Upper lobe of right lung (tissue), 1 donor: ENCODE data around the gene RASAL2. TPM values are rescaled to one million over a fixed set of nuclear protein-coding genes. Genes with fewer than 3 reads are reported as not detected.
"Not testable (repeated sequence)": the region's sequence is repeated elsewhere in the genome, so short reads cannot be mapped to it uniquely, and the experiment has no call there.

Experiments used
- ATAC-seq: fragments of 200-7000 bp; cut with Tn5 transposase; one replicate; pipeline ENCODE4 v1.9.1; 2020; ENCODE audit warnings: mild to moderate bottlenecking, moderate library complexity
- DNase-seq: peaks from one replicate; pipeline ENCODE4 v3.0.0-alpha.2; 2020
- H3K27ac ChIP-seq: fragments of 200-600 bp; one replicate; pipeline ENCODE4 v1.8.0; 2022
- H3K27me3 ChIP-seq: fragments of 200-600 bp; one replicate; pipeline ENCODE4 v1.8.0; 2022; ENCODE audit warnings: mild to moderate bottlenecking
- H3K36me3 ChIP-seq: fragments of 200-600 bp; one replicate; pipeline ENCODE4 v1.8.0; 2022
- H3K4me1 ChIP-seq: fragments of 200-600 bp; one replicate; pipeline ENCODE4 v1.8.0; 2022
- H3K4me3 ChIP-seq: fragments of 200-600 bp; one replicate; pipeline ENCODE4 v1.8.0; 2022; ENCODE audit warnings: mild to moderate bottlenecking
- H3K9me3 ChIP-seq: fragments of 200-600 bp; one replicate; pipeline ENCODE4 v1.8.0; 2022
- CTCF ChIP-seq: fragments of 200-600 bp; IDR thresholded peaks from one replicate; pipeline ENCODE4 v1.8.0; 2022; ENCODE audit warnings: antibody characterized with exemption
- intact Hi-C: fragments of 100-400 bp; cut with DNase I; formaldehyde crosslinking; loops from one replicate; pipeline ENCODE4 v1.11.0; 2022
- total RNA-seq: library from RNA; stranded (reverse); fragmentation: NEBNext Ultra II Directional; extraction: Animal tissue kit (Norgen Biotek cat#: 25700); gene quantifications from one replicate; pipeline ENCODE4 v1.2.1, GENCODE V29; 2021
- donor health status: DM: no; HTN: yes; CAD: no; lungs with severe emphysema.

RASAL2 gene
- total RNA-seq, 1 donor from 2014 or later: 39.4 TPM

- no peak overlapping the region for H3K4me3 ChIP-seq
- no peak overlapping the region for H3K27ac ChIP-seq
- no peaks in the 10 kb centered on the region for H3K36me3 ChIP-seq
- H3K4me1 ChIP-seq: no peaks in the 10 kb centered on the region
- no peaks in the 10 kb centered on the region for H3K27me3 ChIP-seq
- DNase-seq (no peak), ATAC-seq (no peak)
- intact Hi-C loops: no loop called here
- no peaks in the 10 kb centered on the region for H3K9me3 ChIP-seq
- no peak for TF ChIP-seq CTCF
Measured at GRCh38 chr1:178241057-178241456, 147.2 kb downstream of the RASAL2 start.

GRCh38 chr1:178241837-178242236 lies 147.9 kb downstream of the RASAL2 start:
- Histone ChIP-seq H3K27me3 (no peaks in the 10 kb centered on the region), H3K27ac (no peak overlapping the region), H3K4me3 (no peak overlapping the region), H3K4me1 (no peaks in the 10 kb centered on the region), H3K9me3 (no peaks in the 10 kb centered on the region), H3K36me3 (no peaks in the 10 kb centered on the region)
- no peak for ATAC-seq
- peak; percentile 10 for TF ChIP-seq CTCF
- intact Hi-C loops: no loop called here
- DNase-seq: no peak

GRCh38 chr1:178243119-178243518 lies 149.2 kb downstream of the RASAL2 start:
- Histone ChIP-seq H3K27me3 (no peaks in the 10 kb centered on the region), H3K27ac (no peak overlapping the region), H3K36me3 (no peaks in the 10 kb centered on the region), H3K4me1 (no peaks in the 10 kb centered on the region), H3K4me3 (no peak overlapping the region), H3K9me3 (peaks cover 2% of the 10 kb centered on the region)
- ATAC-seq (no peak), DNase-seq (no peak)
- TF ChIP-seq CTCF: no peak
- intact Hi-C loops: no loop called here

GRCh38 chr1:178243890-178244289 lies 150.0 kb downstream of the RASAL2 start:
- no peak for DNase-seq

GRCh38 chr1:178248284-178248683 lies 154.4 kb downstream of the RASAL2 start:
- ATAC-seq, H3K9me3 ChIP-seq, H3K27ac ChIP-seq, intact Hi-C loops, H3K4me1 ChIP-seq, H3K36me3 ChIP-seq, H3K27me3 ChIP-seq, H3K4me3 ChIP-seq, DNase-seq: not testable (repeated sequence)

More at GRCh38 chr1:178243890-178244289, 150.0 kb downstream of the RASAL2 start:
- H3K4me3 ChIP-seq: no peak overlapping the region
- H3K36me3 ChIP-seq: no peaks in the 10 kb centered on the region
- ATAC-seq: no peak
- no peaks in the 10 kb centered on the region for H3K4me1 ChIP-seq
- H3K27me3 ChIP-seq: no peaks in the 10 kb centered on the region
- intact Hi-C loops: no loop called here
- no peak for TF ChIP-seq CTCF
- peaks cover 8% of the 10 kb centered on the region for H3K9me3 ChIP-seq
- H3K27ac ChIP-seq: no peak overlapping the region

GRCh38 chr1:178253581-178253980 lies 159.7 kb downstream of the RASAL2 start:
- H3K9me3 ChIP-seq, DNase-seq, H3K4me1 ChIP-seq, ATAC-seq, H3K36me3 ChIP-seq, H3K27me3 ChIP-seq, H3K27ac ChIP-seq, intact Hi-C loops, H3K4me3 ChIP-seq: not testable (repeated sequence)

- DNase-seq (no peak), ATAC-seq (no peak)
- TF ChIP-seq CTCF: no peak
- Histone ChIP-seq H3K9me3 (no peaks in the 10 kb centered on the region), H3K27me3 (no peaks in the 10 kb centered on the region), H3K4me3 (no peak overlapping the region), H3K36me3 (no peaks in the 10 kb centered on the region), H3K4me1 (no peaks in the 10 kb centered on the region), H3K27ac (no peak overlapping the region)
- intact Hi-C loops: no loop called here
Measured at GRCh38 chr1:178254433-178254832, 160.5 kb downstream of the RASAL2 start.
